Measurements from ENCODE around the gene MAF. TPM values are rescaled to one million over a fixed set of nuclear protein-coding genes. Genes with fewer than 3 reads are reported as not detected.

MAF gene
- total RNA-seq, 2 experiments from 2014 or later, result 36.0 to 36.2 TPM

DNA sequence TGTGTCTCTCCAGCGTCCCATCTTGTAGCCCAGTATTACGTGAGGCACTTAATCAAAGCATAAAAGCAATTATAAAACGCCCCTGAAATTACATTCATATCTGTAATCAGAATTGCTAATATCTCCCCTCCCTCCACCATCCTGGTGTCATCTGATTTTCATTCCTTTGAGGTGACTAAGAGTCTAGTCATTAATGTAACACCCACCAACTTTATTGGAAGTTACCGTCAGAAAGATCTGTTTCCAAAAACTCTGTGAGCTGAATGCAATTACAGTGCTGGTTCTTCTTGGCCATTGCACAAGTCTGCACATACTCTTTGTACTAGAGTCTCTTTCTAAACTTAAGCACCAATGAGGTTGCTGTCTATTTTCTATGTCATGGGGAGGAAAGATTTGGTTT is 12.5 kb upstream of the MAF start:
- Histone ChIP-seq H3K27ac (ENCODE audit: low read depth in 1 of 2, low read length in 2 of 2) (no peak overlapping the region), H3K9me3 (ENCODE audit: control insufficient read depth in 1 of 2, insufficient read depth in 1 of 2, low read length in 2 of 2) (no peaks in the 10 kb centered on the region), H3K4me3 (ENCODE audit: low read length) (no peak overlapping the region), H3K4me1 (ENCODE audit: insufficient read depth, low read length) (peaks cover 7% of the 10 kb centered on the region), H3K36me3 (ENCODE audit: insufficient read depth, low read length) (no peaks in the 10 kb centered on the region), H3K27me3 (ENCODE audit: control insufficient read depth in 1 of 2, insufficient read depth in 2 of 2, low read length in 2 of 2) (no peaks in the 10 kb centered on the region)
- H3K4me1 Mint-ChIP-seq (ENCODE audit: low read depth), result peaks cover 6% of the 10 kb centered on the region
- no peaks in the 10 kb centered on the region for H3K9me3 Mint-ChIP-seq
- DNase-seq (no peak), ATAC-seq (ENCODE audit: poor library complexity) (no peak)
- H3K27ac Mint-ChIP-seq, result no peak overlapping the region
- H3K36me3 Mint-ChIP-seq (ENCODE audit: low read depth), result no peaks in the 10 kb centered on the region
- intact Hi-C loops (cut with DNase I, micrococcal nuclease), result no loop called here
- ChIA-PET POLR2A (no interaction called here), CTCF (no interaction called here)
- no peak overlapping the region for H3K4me3 Mint-ChIP-seq
- TF ChIP-seq, protein P1, sequence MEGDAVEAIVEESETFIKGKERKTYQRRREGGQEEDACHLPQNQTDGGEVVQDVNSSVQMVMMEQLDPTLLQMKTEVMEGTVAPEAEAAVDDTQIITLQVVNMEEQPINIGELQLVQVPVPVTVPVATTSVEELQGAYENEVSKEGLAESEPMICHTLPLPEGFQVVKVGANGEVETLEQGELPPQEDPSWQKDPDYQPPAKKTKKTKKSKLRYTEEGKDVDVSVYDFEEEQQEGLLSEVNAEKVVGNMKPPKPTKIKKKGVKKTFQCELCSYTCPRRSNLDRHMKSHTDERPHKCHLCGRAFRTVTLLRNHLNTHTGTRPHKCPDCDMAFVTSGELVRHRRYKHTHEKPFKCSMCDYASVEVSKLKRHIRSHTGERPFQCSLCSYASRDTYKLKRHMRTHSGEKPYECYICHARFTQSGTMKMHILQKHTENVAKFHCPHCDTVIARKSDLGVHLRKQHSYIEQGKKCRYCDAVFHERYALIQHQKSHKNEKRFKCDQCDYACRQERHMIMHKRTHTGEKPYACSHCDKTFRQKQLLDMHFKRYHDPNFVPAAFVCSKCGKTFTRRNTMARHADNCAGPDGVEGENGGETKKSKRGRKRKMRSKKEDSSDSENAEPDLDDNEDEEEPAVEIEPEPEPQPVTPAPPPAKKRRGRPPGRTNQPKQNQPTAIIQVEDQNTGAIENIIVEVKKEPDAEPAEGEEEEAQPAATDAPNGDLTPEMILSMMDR (IDR thresholded peaks at IDR 0.05), result no peak
- peaks cover 12% of the 10 kb centered on the region for H3K27me3 Mint-ChIP-seq

- H3K27ac ChIP-seq (ENCODE audit: low read depth in 1 of 2, low read length in 2 of 2), result no peak overlapping the region
- H3K9me3 ChIP-seq (ENCODE audit: control insufficient read depth in 1 of 2, insufficient read depth in 1 of 2, low read length in 2 of 2), result no peaks in the 10 kb centered on the region
- no peaks in the 10 kb centered on the region for H3K36me3 ChIP-seq (ENCODE audit: insufficient read depth, low read length)
- H3K4me3 Mint-ChIP-seq, result no peak overlapping the region
- H3K27ac Mint-ChIP-seq, result no peak overlapping the region
- no peaks in the 10 kb centered on the region for H3K9me3 Mint-ChIP-seq
- no peak overlapping the region for H3K4me3 ChIP-seq (ENCODE audit: low read length)
- ChIA-PET POLR2A (no interaction called here), CTCF (no interaction called here)
- peaks cover 19% of the 10 kb centered on the region for H3K27me3 Mint-ChIP-seq
- DNase-seq (no peak), ATAC-seq (ENCODE audit: poor library complexity) (no peak)
- no peaks in the 10 kb centered on the region for H3K4me1 ChIP-seq (ENCODE audit: insufficient read depth, low read length)
- H3K27me3 ChIP-seq (ENCODE audit: control insufficient read depth in 1 of 2, insufficient read depth in 2 of 2, low read length in 2 of 2), result no peaks in the 10 kb centered on the region
- no peaks in the 10 kb centered on the region for H3K36me3 Mint-ChIP-seq (ENCODE audit: low read depth)
- no peaks in the 10 kb centered on the region for H3K4me1 Mint-ChIP-seq (ENCODE audit: low read depth)
- TF ChIP-seq, protein P1 (IDR thresholded peaks at IDR 0.05), result no peak
- intact Hi-C loops (cut with DNase I, micrococcal nuclease), result no loop called here
Measured at GRCh38 chr16:79612207-79612606, 11.7 kb upstream of the MAF start.

DNA sequence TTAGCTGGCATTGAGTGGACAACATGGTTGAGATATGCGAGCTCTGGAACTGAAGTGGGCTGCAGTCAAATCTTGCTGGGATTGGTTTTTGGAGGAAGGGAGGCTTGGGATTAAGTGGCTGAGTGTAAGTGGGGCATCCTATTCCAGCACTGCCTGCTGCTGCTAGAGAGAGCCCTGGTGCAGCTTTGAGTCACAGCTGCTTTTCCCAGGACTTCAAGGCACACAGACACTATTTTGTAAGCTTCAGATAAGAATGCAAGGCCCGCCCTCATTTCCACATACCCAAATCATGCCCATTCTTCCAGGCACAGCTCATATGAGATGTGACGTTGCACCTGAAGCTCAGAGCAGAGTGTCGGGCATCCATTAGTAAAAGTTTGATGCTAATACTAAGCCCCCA is 10.2 kb upstream of the MAF start:
- Histone ChIP-seq H3K36me3 (ENCODE audit: insufficient read depth, low read length) (no peaks in the 10 kb centered on the region), H3K27me3 (ENCODE audit: control insufficient read depth in 1 of 2, insufficient read depth in 2 of 2, low read length in 2 of 2) (no peaks in the 10 kb centered on the region), H3K27ac (ENCODE audit: low read depth in 1 of 2, low read length in 2 of 2) (no peak overlapping the region), H3K4me3 (ENCODE audit: low read length) (no peak overlapping the region), H3K4me1 (ENCODE audit: insufficient read depth, low read length) (no peaks in the 10 kb centered on the region), H3K9me3 (ENCODE audit: control insufficient read depth in 1 of 2, insufficient read depth in 1 of 2, low read length in 2 of 2) (no peaks in the 10 kb centered on the region)
- Mint-ChIP-seq H3K9me3 (no peaks in the 10 kb centered on the region), H3K4me1 (ENCODE audit: low read depth) (peaks cover 7% of the 10 kb centered on the region), H3K4me3 (no peak overlapping the region), H3K36me3 (ENCODE audit: low read depth) (no peaks in the 10 kb centered on the region), H3K27me3 (peaks cover 20% of the 10 kb centered on the region), H3K27ac (no peak overlapping the region)
- no peak for ATAC-seq (ENCODE audit: poor library complexity)
- intact Hi-C loops (cut with DNase I, micrococcal nuclease), result no loop called here
- CTCF ChIA-PET, result no interaction called here
- DNase-seq, result no peak
- TF ChIP-seq, protein P1 (IDR thresholded peaks at IDR 0.05), result no peak
- POLR2A ChIA-PET, result no interaction called here

Measured in CD4-positive, alpha-beta T cell (primary cell).